Spleen (tissue), 11 donors: ENCODE results near the gene RAPGEFL1. TPM values are rescaled to one million over a fixed set of nuclear protein-coding genes. Genes with fewer than 3 reads are reported as not detected.
"Not testable (repeated sequence)": the region's sequence is repeated elsewhere in the genome, so short reads cannot be mapped to it uniquely, and the experiment has no call there.

ENCODE experiments used
- DNase-seq: peaks from one replicate; pipeline ENCODE4 v3.0.0-alpha.2; 2020
- H3K27ac ChIP-seq, 8 donors: fragments of 200-600 bp; sonication (generic) in 7 of 8; 1 replicate in 4 of 8; 2 replicates in 4 of 8; pipeline versions ENCODE4 v1.5.0 to v1.8.0; 2016 to 2021; ENCODE audit warnings: inconsistent platforms in 4 of 8, mild to moderate bottlenecking in 4 of 8, moderate library complexity in 1 of 8
- H3K27me3 ChIP-seq, 7 donors: fragments of 200-600 bp; sonication (generic) in 6 of 7; replicated peaks in 1 of 7; 1 replicate in 4 of 7; 2 replicates in 3 of 7; pipeline versions ENCODE4 v1.5.0 to v1.8.0; 2016 to 2021; ENCODE audit warnings: inconsistent platforms in 3 of 7, mild to moderate bottlenecking in 1 of 7
- H3K36me3 ChIP-seq, 6 donors: fragments of 200-600 bp; sonication (generic) in 5 of 6; 1 replicate in 4 of 6; 2 replicates in 2 of 6; pipeline versions ENCODE4 v1.5.0 to v1.8.0; 2016 to 2021; ENCODE audit warnings: inconsistent platforms in 2 of 6
- H3K4me1 ChIP-seq, 6 donors: fragments of 200-600 bp; sonication (generic) in 5 of 6; 1 replicate in 3 of 6; 2 replicates in 3 of 6; pipeline versions ENCODE4 v1.5.0 to v1.8.0; 2016 to 2021; ENCODE audit warnings: inconsistent platforms in 3 of 6
- H3K4me3 ChIP-seq, 8 donors: fragments of 200-600 bp; sonication (generic) in 7 of 8; 1 replicate in 4 of 8; 2 replicates in 4 of 8; pipeline versions ENCODE4 v1.5.0 to v1.8.0; 2016 to 2021; ENCODE audit warnings: inconsistent platforms in 4 of 8, mild to moderate bottlenecking in 4 of 8, moderate library complexity in 2 of 8
- H3K9me3 ChIP-seq, 8 donors: fragments of 200-600 bp; sonication (generic) in 7 of 8; 1 replicate in 4 of 8; 2 replicates in 4 of 8; pipeline versions ENCODE4 v1.5.0 to v1.8.0; 2016 to 2021; ENCODE audit warnings: inconsistent platforms in 4 of 8
- CTCF ChIP-seq, 11 experiments: fragments of 200-600 bp in 7 of 11; fragments of 450-650 bp in 4 of 11; sonication (generic) in 4 of 11; IDR thresholded peaks in 8 of 11; conservative IDR thresholded peaks in 3 of 11; 1 replicate in 7 of 11; 2 replicates in 4 of 11; pipeline versions ENCODE4 v1.4.0 to v1.8.0; 2016 to 2021; ENCODE audit warnings: antibody characterized with exemption in 11 of 11, inconsistent platforms in 4 of 11, mild to moderate bottlenecking in 1 of 11
- POLR2A ChIP-seq, 3 donors: fragments of 450-650 bp; IDR thresholded peaks; one replicate each; pipeline ENCODE4 v1.5.1; 2017; ENCODE audit warnings: antibody characterized with exemption in 3 of 3, mild to moderate bottlenecking in 1 of 3
- POLR2AphosphoS5 ChIP-seq, 3 donors: sonication (generic); formaldehyde crosslinking; IDR thresholded peaks; one replicate each; pipeline ENCODE4 v1.5.1; 2017; ENCODE audit warnings: antibody characterized with exemption in 3 of 3
- WGBS, 5 donors: extraction: QIAGEN DNeasy Blood & Tissue Kit in 3 of 5; methylation state at CpG; one replicate each; pipeline versions ENCODE4 v1.1.5 to v1.1.7; 2013 to 2018; 5-methylcytosine and 5-hydroxymethylcytosine counted together
- intact Hi-C: fragments of 100-400 bp; cut with DNase I; formaldehyde crosslinking; loops from one replicate; pipeline ENCODE4 v1.15.0; 2023; ENCODE audit warnings: low total_unique reads
- polyA plus RNA-seq, 3 donors: library from polyadenylated mRNA; stranded (reverse); fragments of 200-250 nt; gene quantifications; one replicate each; pipeline ENCODE4 v1.2.1, GENCODE V29; 2013
- total RNA-seq, 7 donors: library from RNA; depleted of rRNA in 3 of 7; stranded (reverse); fragments of >200 nt in 3 of 7; fragmentation: NEBNext Ultra II Directional in 4 of 7; extraction: Animal tissue kit (Norgen Biotek cat#: 25700) in 4 of 7; gene quantifications; one replicate each; pipeline versions ENCODE4 v1.1.0 to v1.2.1, GENCODE V29; 2016 to 2021
- donor health status: healthy with polysubstance abuse.
- donor health status: DM: no; HTN: no; CAD: no; lungs with moderate emphysema.
- donor health status: DM: no; HTN: no; CAD: no.
- donor health status: Bipolar disorder and iron deficiency.
- donor health status: healthy.
- donor health status: DM: no; HTN: no; CAD: no.
- donor health status: DM: yes; HTN: yes; CAD: no.

RAPGEFL1 gene
- total and polyA plus RNA-seq, 10 donors, result 2.9 to 12.7 (median 6.4) TPM

DNA sequence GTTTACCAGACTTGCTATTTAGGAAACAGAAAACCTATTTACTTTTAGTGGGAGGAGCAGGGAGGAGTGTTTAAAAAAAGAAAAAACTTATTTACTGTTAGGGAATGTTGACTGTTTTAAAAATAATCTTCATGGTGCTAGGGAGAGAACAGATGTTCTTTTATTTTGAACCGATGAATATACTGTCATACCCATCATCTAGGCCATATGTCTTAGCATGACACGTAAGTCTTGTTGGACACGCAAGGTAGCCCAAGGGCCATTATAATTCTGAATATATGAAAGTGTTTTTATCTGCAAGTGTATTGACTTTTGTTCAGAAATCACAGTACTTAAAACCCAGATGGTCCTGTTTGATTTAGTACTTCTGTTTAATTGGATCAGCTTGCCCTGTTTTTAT, 53.4 kb downstream of the RAPGEFL1 start:
- TF ChIP-seq POLR2A (IDR thresholded peaks at IDR 0.05), result no peak
- TF ChIP-seq POLR2AphosphoS5 (IDR thresholded peaks at IDR 0.05), result no peak
- no peak for TF ChIP-seq CTCF (IDR thresholded peaks at IDR 0.05 in 8 of 11, conservative IDR thresholded peaks at IDR 0.05 in 3 of 11)
- 91 to 97% (median 96%) methylated on average over 3 of the region's 3 CpGs for WGBS, 5 donors
- Histone ChIP-seq H3K4me1 (peaks cover 0 to 62% (median 15%) of the 10 kb centered on the region in 6 donors), H3K9me3 (no peaks in the 10 kb centered on the region), H3K36me3 (peaks cover 0 to 79% (median 39%) of the 10 kb centered on the region in 6 donors), H3K27ac (no peak overlapping the region), H3K27me3 (no peaks in the 10 kb centered on the region), H3K4me3 (no peak overlapping the region)
- no peak for DNase-seq
- intact Hi-C loops, result no loop called here

DNA sequence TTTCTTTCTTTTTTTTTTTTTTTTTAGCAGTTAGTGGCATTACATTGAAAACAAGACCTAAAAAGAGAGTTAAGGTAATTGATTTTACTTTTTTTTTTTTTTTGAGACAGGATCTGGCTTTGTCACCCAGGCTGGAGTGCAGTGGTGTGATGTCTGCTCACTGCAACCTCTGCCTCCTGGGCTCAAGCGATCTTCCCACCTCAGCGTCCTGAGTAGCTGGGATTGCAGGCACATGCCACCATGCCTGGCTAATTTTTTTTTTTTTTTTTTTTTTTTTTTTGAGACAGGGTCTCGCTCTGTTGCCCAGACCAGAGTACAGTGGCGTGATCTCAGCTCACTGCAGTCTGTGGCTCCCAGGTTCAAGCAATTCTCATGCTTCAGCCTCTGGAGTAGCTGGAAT, 54.7 kb downstream of the RAPGEFL1 start:
- H3K27ac ChIP-seq, H3K4me3 ChIP-seq, intact Hi-C loops, H3K27me3 ChIP-seq, DNase-seq, H3K9me3 ChIP-seq: not testable (repeated sequence)
- 89 to 99% (median 93%) methylated on average over 4 of the region's 4 CpGs for WGBS, 5 donors
- Histone ChIP-seq H3K36me3 (peaks cover 0 to 81% (median 37%) of the 10 kb centered on the region in 6 donors), H3K4me1 (peaks cover 0 to 58% (median 11%) of the 10 kb centered on the region in 6 donors)

GRCh38 chr17:40241252-40241834, 64.1 kb downstream of the RAPGEFL1 start:
- TF ChIP-seq POLR2AphosphoS5 (IDR thresholded peaks at IDR 0.05), result no peak
- no peak for TF ChIP-seq POLR2A (IDR thresholded peaks at IDR 0.05)
- TF ChIP-seq CTCF (IDR thresholded peaks at IDR 0.05 in 8 of 11, conservative IDR thresholded peaks at IDR 0.05 in 3 of 11), result no peak
- intact Hi-C loops, result no loop called here

DNA sequence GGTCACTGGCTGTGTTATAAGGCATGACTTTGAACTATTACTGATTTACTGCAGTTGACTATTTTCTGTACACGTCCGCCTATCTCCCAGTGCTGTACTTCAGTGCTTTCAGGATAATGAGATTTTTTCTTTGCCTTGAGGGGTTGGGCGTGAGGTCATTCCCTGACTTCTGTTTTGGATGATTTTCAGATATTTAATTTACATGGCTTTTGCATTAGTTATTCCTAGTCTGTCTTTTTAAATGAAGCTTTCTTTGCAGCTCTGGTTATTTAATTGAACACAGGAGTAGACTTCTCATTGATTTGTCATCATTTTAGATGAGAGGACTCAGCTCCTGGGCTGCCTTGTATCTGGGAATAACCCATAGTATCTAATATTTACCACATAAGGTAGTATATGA, 65.5 kb downstream of the RAPGEFL1 start:
- WGBS, 5 donors, result 89 to 93% (median 92%) methylated on average over 3 of the region's 3 CpGs
- DNase-seq, result no peak
- no peaks in the 10 kb centered on the region for H3K27me3 ChIP-seq
- no peak overlapping the region for H3K27ac ChIP-seq
- no peak overlapping the region for H3K4me3 ChIP-seq
- intact Hi-C loops, result no loop called here
- TF ChIP-seq CTCF (IDR thresholded peaks at IDR 0.05 in 8 of 11, conservative IDR thresholded peaks at IDR 0.05 in 3 of 11), result no peak
- TF ChIP-seq POLR2AphosphoS5 (IDR thresholded peaks at IDR 0.05), result no peak
- no peak for TF ChIP-seq POLR2A (IDR thresholded peaks at IDR 0.05)
- H3K36me3 ChIP-seq, result peaks cover 0 to 51% (median 3%) of the 10 kb centered on the region in 6 donors
- peaks cover 0 to 77% (median 18%) of the 10 kb centered on the region in 6 donors for H3K4me1 ChIP-seq
- H3K9me3 ChIP-seq, result no peaks in the 10 kb centered on the region

More at GRCh38 chr17:40241252-40241834, 64.1 kb downstream of the RAPGEFL1 start:
- no peak overlapping the region for H3K4me3 ChIP-seq
- H3K27me3 ChIP-seq, result no peaks in the 10 kb centered on the region
- H3K36me3 ChIP-seq, result peaks cover 0 to 60% (median 3%) of the 10 kb centered on the region in 6 donors
- DNase-seq, result no peak
- no peak overlapping the region for H3K27ac ChIP-seq
- H3K9me3 ChIP-seq, result no peaks in the 10 kb centered on the region
- H3K4me1 ChIP-seq, result peaks cover 0 to 68% (median 16%) of the 10 kb centered on the region in 6 donors
- WGBS, 5 donors, result 84 to 94% (median 90%) methylated on average over 4 of the region's 4 CpGs
